ENCODE measurements around the gene PLD1. TPM values are rescaled to one million over a fixed set of nuclear protein-coding genes. Genes with fewer than 3 reads are reported as not detected.

PLD1 gene
- total RNA-seq, 2 experiments from 2014 or later, result 0.22 to 1.0 TPM

- ChIA-PET POLR2A (no interaction called here), CTCF (no interaction called here)
- Mint-ChIP-seq H3K9me3 (no peaks in the 10 kb centered on the region), H3K27me3 (no peaks in the 10 kb centered on the region), H3K4me3 (no peak overlapping the region), H3K36me3 (ENCODE audit: low read depth) (no peaks in the 10 kb centered on the region), H3K4me1 (ENCODE audit: low read depth) (no peaks in the 10 kb centered on the region), H3K27ac (no peak overlapping the region)
- intact Hi-C loops (cut with DNase I, micrococcal nuclease), result no loop called here
- Histone ChIP-seq H3K27ac (ENCODE audit: low read depth in 1 of 2, low read length in 2 of 2) (no peak overlapping the region), H3K27me3 (ENCODE audit: control insufficient read depth in 1 of 2, insufficient read depth in 2 of 2, low read length in 2 of 2) (no peaks in the 10 kb centered on the region), H3K9me3 (ENCODE audit: control insufficient read depth in 1 of 2, insufficient read depth in 1 of 2, low read length in 2 of 2) (no peaks in the 10 kb centered on the region), H3K4me1 (ENCODE audit: insufficient read depth, low read length) (no peaks in the 10 kb centered on the region), H3K4me3 (ENCODE audit: low read length) (no peak overlapping the region), H3K36me3 (ENCODE audit: insufficient read depth, low read length) (no peaks in the 10 kb centered on the region)
- ATAC-seq (ENCODE audit: poor library complexity) (no peak), DNase-seq (no peak)
- TF ChIP-seq, protein P1, sequence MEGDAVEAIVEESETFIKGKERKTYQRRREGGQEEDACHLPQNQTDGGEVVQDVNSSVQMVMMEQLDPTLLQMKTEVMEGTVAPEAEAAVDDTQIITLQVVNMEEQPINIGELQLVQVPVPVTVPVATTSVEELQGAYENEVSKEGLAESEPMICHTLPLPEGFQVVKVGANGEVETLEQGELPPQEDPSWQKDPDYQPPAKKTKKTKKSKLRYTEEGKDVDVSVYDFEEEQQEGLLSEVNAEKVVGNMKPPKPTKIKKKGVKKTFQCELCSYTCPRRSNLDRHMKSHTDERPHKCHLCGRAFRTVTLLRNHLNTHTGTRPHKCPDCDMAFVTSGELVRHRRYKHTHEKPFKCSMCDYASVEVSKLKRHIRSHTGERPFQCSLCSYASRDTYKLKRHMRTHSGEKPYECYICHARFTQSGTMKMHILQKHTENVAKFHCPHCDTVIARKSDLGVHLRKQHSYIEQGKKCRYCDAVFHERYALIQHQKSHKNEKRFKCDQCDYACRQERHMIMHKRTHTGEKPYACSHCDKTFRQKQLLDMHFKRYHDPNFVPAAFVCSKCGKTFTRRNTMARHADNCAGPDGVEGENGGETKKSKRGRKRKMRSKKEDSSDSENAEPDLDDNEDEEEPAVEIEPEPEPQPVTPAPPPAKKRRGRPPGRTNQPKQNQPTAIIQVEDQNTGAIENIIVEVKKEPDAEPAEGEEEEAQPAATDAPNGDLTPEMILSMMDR (IDR thresholded peaks at IDR 0.05), result no peak
These were observed 83.0 kb downstream of the PLD1 start for GRCh38 chr3:171727288-171727687.

GRCh38 chr3:171718493-171719185 is 91.6 kb downstream of the PLD1 start:
- H3K27ac ChIP-seq (ENCODE audit: low read depth in 1 of 2, low read length in 2 of 2), result no peak overlapping the region
- ChIA-PET CTCF (no interaction called here), POLR2A (no interaction called here)
- TF ChIP-seq, protein P1 (IDR thresholded peaks at IDR 0.05), result no peak
- no peaks in the 10 kb centered on the region for H3K9me3 ChIP-seq (ENCODE audit: control insufficient read depth in 1 of 2, insufficient read depth in 1 of 2, low read length in 2 of 2)
- Mint-ChIP-seq H3K36me3 (ENCODE audit: low read depth) (no peaks in the 10 kb centered on the region), H3K4me1 (ENCODE audit: low read depth) (no peaks in the 10 kb centered on the region), H3K9me3 (peaks cover 6% of the 10 kb centered on the region), H3K27me3 (peaks cover 18% of the 10 kb centered on the region), H3K27ac (no peak overlapping the region), H3K4me3 (no peak overlapping the region)
- no peak overlapping the region for H3K4me3 ChIP-seq (ENCODE audit: low read length)
- no peak for ATAC-seq (ENCODE audit: poor library complexity)
- H3K36me3 ChIP-seq (ENCODE audit: insufficient read depth, low read length), result no peaks in the 10 kb centered on the region
- intact Hi-C loops (cut with DNase I, micrococcal nuclease), result no loop called here
- no peaks in the 10 kb centered on the region for H3K4me1 ChIP-seq (ENCODE audit: insufficient read depth, low read length)
- DNase-seq, result no peak
- H3K27me3 ChIP-seq (ENCODE audit: control insufficient read depth in 1 of 2, insufficient read depth in 2 of 2, low read length in 2 of 2), result no peaks in the 10 kb centered on the region

GRCh38 chr3:171715155-171715554 is 95.1 kb downstream of the PLD1 start:
- TF ChIP-seq, protein P1 (IDR thresholded peaks at IDR 0.05), result no peak
- no peak for ATAC-seq (ENCODE audit: poor library complexity)
- peaks cover 6% of the 10 kb centered on the region for H3K9me3 Mint-ChIP-seq
- no peaks in the 10 kb centered on the region for H3K36me3 Mint-ChIP-seq (ENCODE audit: low read depth)
- H3K4me3 ChIP-seq (ENCODE audit: low read length), result no peak overlapping the region
- H3K36me3 ChIP-seq (ENCODE audit: insufficient read depth, low read length), result no peaks in the 10 kb centered on the region
- H3K4me1 Mint-ChIP-seq (ENCODE audit: low read depth), result no peaks in the 10 kb centered on the region
- H3K27ac ChIP-seq (ENCODE audit: low read depth in 1 of 2, low read length in 2 of 2), result no peak overlapping the region
- ChIA-PET POLR2A (no interaction called here), CTCF (no interaction called here)
- no peak overlapping the region for H3K4me3 Mint-ChIP-seq
- no peaks in the 10 kb centered on the region for H3K9me3 ChIP-seq (ENCODE audit: control insufficient read depth in 1 of 2, insufficient read depth in 1 of 2, low read length in 2 of 2)
- H3K27me3 Mint-ChIP-seq, result peaks cover 15% of the 10 kb centered on the region
- no peaks in the 10 kb centered on the region for H3K4me1 ChIP-seq (ENCODE audit: insufficient read depth, low read length)
- H3K27me3 ChIP-seq (ENCODE audit: control insufficient read depth in 1 of 2, insufficient read depth in 2 of 2, low read length in 2 of 2), result no peaks in the 10 kb centered on the region
- DNase-seq, result no peak
- H3K27ac Mint-ChIP-seq, result no peak overlapping the region
- intact Hi-C loops (cut with DNase I, micrococcal nuclease), result no loop called here

Measured in CD4-positive, alpha-beta T cell (primary cell).